HG03520 (cell line): ENCODE data around the gene PSAT1.
"Not testable (repeated sequence)": the region's sequence is repeated elsewhere in the genome, so short reads cannot be mapped to it uniquely, and the experiment has no call there.

Experiments
- ATAC-seq: cut with Tn5 transposase; IDR thresholded peaks from one replicate; pipeline ENCODE4 v1.9.1; 2021; ENCODE audit warnings: mild to moderate bottlenecking, moderate library complexity; ENCODE audit not compliant: unreplicated experiment

Gene PSAT1

DNA sequence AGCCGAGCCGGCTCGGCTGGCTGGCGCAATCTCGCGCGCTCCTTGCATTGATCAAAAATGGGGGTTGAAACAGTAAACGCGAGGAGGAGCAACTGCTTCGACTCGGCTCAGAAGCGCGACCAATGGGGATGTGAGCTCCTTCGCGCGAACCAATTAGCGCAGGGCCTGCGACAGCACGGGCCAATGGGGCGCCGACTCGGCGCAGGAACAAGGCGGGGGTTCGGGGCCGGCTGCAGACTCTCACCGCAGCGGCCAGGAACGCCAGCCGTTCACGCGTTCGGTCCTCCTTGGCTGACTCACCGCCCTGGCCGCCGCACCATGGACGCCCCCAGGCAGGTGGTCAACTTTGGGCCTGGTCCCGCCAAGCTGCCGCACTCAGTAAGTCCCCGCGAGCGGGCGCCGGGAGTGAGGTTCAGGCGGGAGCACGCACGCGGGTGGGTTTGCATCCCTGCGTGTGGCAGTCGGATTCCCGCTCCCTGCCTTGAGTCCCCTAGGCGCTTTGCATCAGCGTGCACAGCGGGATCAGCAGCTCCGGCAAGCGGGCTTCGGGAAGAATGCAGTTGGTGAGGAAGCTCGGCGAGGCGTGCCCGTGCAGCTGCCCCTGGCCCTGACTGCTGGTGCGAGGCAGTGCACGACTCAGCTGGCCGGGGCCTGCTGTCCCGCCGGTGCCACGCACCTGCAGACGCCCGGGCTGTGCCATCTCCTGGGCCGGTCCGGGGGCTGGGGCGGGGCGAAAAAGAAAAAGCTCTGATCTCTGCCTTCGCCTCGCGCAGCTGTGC lies at the start of gene PSAT1:
Gene PSAT1, plus strand, starts transcription at position 233 of the 779 bp plus-strand sequence. Its CDS starts 86 bp downstream, at position 319.
- ATAC-seq = peak; percentile 98

DNA sequence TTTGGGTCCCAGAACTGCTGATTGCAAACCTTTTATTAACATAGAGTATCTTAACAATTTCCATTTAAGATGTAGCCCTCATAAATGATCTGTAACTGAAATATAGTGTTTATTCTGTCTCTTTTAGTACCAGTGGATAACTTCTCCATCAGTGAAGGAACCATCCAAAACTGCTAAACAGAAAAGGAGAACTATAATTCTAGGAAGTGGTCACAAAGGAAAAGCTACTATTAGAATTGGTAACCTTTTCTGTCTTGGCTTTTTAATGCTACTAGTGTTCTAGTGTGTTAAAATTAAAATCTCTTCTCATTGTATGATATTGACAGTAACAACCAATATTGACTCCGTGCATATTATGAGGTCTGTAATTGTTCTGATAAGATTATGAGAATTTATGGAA lies 48.3 kb upstream of the PSAT1 start:
- no peak for ATAC-seq

DNA sequence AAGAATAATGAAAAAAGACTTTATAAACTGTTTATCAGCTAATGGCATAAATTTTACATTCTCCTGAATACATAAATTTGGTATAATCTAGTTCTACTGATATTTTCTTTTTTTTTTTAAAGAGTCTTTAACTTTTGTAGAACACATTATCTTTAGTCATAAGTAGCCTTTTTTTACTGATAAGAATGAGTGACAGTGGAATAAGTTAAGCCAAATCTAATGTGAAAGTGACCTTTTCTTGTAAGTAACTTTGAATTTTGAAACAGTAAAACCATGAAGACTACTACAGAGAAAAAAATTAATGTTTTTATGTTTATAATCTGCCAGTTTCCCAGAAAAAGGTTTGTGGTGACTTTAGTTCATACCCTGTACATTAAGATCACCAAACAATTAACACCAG lies 47.4 kb upstream of the PSAT1 start:
- no peak for ATAC-seq

DNA sequence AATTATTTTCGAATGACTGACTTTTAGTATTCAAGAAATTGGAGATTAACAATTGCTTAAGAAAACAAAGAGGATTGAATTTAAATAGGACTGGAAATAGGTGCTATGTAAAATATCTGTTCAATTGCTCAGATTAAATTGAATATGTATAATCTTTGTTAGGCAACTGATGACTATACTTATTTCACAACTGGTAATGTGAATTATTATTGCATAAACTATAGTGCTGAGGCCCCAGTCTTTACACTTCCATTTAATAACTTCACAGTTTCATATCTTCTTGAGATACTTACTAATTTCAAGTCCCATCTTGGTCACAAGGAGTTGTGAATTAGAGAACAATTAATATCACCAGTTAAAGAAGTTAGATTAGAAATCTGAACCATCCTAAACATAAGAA lies 44.3 kb upstream of the PSAT1 start:
- no peak for ATAC-seq

DNA sequence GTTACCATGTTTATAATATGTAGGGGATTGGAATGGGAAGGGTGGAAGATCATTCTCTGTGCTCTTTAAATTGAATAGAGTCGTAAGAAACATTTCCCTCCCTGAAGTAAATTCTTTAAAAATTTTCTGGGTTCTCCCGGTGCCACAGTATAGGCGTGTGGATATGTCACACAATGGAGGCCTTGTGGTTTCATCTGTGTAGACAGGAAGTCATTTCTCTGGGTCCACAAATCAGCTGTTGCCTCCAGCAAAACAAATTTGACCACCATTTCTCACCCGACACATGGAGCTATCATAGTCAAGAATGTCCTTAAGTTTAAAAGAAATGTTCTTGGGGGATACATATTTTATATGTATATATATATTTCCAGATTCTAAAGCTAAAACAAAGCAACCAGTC lies 43.6 kb upstream of the PSAT1 start:
- ATAC-seq = no peak

DNA sequence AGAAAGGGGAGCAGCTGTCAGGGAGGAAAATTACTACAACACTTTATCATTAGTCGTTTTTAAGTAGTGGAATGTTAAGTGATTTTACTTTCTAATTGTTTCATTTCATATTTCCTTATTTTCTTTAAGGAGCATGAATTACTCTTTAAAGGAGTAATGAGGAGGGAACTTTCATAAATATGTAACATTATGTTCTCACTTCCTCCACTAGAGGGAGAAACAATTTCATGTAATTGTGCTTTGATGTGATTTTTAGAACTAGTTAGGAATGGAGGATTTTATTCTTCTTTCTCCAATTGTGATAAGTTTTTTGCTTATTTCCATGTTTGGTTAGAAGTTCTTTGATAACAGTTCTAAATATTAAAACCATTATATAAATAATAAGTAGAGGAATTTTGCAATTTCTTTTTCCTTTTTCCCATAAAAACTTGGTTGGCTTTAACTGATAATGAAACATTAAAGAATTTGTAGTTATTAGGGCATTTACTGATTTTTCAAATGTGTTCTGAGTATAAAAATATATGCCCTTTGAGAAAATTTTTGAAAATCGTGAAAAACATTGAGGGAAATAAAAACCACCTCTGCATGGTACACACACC lies 35.4 kb upstream of the PSAT1 start:
- ATAC-seq = no peak

DNA sequence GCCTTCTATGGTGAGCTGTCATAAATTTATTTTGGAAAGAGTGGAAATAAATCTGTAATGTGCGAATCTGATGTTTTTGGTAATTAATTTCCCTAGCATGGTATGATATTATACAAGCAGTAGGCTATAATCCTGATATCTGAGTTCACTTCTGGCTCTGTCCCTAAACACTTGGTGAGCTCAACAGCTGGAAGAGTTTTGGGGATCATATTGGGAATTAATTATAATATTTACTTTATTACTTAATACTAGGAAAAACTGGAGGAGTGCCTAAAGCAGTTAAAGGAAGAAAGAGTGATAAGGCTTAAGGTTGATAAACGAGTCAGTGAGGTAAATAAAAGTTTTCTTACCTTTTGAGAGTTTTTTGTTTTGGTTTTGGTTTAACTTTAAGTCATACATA lies 34.3 kb upstream of the PSAT1 start:
- no peak for ATAC-seq

DNA sequence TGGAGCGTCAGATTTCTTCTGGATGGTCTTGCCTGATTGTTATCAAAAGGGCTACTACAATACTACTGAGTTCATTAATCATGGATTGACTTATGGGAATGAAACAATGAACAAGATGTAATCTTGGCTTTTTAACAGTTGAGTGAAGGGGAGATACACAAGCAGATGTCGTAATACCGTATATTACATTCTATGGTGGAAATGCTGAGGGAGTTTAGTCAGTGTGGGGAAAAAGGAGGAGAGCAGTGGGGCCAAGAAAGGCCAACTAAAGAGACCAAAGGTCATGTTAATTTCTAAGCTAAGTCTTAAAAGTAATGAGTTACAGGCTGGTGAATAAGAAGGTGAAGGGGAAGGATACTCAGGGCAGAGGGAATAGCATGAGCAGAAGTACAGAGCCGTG lies 29.0 kb upstream of the PSAT1 start:
- ATAC-seq = no peak

DNA sequence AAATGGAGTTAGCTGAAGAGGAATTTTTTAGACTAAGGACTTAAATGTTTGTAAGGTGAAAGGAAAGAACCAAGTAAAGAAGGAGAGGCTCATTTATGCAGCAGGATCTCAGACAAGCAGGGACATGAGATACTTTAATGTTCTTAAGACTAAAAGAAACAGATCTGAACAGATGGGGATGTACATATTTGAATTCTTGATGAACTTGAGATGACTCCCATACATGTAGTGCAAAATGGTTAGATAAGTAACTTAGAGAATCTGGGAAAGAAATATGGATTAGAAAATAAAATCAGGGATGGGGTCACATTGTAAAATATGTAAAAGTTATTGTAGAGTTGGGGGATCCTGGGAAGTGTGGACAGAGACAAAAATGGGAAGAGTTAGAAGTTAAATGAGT lies 27.1 kb upstream of the PSAT1 start:
- ATAC-seq = no peak

DNA sequence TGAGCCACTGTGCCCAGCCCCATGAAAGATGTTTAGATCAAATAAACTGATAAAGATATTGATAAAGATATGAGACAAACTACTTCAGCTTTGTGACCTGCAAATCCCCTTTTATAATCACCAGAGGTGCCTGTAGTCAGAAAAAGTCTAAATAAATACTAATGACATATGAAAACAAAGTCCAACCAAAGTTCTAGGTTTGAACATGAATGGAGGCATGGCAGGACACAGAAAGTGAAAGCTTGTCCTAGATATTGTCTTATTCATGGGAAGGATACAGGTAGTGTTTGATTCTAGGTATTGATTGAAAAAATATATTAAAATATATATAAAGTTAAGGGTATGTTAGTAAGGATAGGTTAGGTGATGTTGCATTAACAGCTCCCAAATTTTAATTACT lies 24.6 kb upstream of the PSAT1 start:
- no peak for ATAC-seq

DNA sequence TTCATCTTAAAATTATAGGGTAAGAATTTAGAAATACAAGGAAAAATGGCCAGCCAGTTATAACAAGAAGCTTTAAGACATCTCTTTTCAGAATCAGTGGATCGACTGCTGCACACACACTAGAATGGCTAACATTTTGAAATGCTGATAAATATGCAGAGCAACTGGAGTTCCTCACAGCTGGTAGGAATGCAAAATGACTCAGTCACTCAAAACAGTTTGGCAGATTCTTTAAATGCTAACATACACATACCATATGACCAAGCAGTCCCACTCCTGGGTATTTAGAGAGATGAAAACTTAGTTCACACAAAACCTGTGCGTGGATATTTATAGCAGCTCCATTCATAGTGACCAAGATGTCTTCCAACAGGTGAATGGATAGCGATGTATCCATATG lies 23.2 kb upstream of the PSAT1 start:
- no peak for ATAC-seq

DNA sequence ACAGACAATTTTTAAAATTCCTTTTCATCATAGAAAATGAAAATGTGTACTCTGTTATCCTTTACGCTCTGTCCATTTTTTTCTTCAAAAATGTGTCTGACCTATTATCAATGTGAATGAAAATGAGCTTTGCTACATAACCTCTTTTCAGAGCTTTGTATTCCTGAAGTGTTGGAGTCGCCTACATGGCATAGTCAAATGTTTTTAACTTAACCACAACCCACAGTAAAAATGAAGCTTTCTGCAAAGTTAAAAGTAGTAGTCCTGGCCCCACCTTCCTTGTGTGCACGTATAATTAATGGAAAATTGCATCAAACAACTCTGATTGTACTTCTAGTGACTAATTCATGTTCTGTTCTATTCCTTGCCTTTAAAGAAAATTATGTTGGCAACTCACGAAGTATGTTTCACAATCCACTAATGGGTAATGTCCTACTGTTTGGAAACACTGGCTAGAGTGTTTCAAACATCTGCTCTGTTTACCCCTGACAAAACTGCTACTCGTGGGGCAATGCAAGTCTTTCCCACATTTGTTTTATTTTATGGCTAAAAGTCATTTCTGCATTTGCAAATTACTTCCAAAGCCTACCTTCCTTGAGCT lies 18.6 kb upstream of the PSAT1 start:
- no peak for ATAC-seq

DNA sequence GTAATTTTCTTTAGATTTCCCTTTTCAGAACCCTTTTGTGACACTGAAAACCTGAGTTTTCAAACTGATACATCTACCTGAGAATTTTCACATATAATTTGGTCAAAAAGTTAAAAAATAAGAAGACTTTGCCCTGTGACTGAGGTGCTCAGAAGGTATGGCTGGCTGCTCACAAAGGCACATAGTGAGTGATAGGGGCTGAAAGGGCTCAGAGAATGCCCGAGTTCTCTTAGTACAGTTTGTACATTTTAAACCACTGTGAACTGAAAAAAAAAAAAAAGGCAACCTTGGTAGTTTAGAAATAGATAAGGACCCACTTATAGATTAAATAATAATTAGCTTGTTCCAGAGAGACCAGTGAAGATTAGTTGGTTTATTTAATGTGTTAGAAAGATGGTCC lies 18.1 kb upstream of the PSAT1 start:
- no peak for ATAC-seq

DNA sequence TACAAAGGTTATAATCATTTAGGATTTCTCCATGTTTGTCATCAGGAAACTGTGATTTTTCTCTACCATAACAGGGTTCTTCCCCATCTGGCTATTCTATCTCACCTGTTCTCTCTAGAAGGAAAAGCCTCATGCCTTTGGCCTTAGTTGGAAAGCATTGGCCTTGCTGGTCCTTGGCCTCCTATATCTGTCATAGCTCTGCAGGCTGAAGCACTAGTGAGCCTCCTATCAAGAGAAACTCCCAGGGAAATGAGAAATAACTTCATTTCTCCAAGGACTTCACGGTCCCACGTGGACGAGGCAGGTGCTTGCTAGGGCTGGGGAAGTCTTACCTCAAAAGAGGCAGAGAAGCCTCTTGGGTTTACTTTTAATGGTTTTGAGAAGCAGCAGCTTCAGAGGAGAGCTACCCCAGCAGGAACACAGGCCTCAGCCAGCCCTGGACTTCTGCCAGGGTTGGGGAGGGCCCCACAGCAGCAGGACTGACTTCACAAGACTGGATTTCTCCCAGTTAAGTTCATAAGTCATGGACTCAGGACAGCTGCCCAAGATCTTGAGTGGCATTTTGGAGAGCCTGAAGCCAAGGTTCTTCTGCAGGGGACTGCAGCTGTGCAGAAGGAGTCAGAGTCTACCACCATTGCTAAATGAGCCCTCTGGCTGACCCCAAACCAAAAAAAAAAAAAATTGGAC lies 15.8 kb upstream of the PSAT1 start:
- ATAC-seq = no peak

DNA sequence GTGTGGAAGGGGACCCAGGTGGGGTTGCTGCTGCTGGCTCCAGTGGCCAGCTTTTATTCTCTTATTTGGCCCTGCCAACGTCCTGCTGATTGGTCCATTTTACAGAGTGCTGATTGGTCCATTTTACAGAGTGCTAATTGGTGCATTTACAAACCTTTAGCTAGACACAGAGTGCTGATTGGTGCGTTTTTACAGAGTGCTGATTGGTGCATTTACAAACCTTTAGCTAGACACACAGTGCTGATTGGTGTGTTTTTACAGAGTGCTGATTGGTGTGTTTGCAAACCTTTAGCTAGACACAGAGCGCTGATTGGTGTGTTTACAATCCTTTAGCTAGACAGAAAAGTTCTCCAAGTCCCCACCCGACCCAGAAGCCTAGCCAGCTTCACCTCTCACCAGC lies 12.7 kb upstream of the PSAT1 start:
- not testable (repeated sequence) for ATAC-seq

DNA sequence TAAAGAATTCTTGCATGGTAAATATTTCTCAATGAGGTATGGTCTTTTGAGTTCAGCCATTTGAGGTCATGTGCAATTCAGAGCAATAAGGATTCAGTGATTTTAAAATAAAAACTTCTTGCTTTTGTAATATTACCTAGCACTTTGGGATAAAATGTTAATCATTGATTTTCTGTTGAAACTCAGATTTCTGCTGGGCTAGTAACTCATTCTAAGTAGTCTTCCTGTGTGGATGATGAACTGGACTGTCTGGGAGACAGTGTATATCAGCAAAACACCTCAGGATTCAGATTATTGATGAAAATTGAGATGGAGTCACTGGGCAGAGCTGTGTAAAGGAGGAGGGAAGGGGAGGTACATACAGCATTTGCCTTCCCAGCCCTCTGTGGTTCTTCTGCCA lies 10.8 kb upstream of the PSAT1 start:
- ATAC-seq = no peak

DNA sequence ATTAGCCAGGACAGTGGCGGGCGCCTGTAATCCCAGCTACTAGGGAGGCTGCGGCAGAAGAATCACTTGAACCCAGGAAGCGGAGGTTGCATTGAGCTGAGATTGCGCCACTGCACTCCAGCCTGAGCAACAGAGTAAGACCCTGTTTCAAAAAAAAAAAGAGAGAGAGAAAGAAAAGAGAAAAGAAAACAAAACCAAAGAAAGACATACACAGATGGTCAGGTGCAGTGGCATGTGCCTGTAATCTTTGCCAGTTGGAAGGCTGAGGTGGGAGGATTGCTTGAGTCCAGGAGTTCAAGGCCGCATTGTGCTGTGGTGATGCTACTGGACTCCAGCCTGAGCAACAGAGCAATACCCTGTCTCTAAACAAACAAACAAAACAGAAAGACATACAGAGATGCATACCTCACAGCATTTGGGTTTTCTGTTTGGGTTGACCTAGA lies 10.0 kb upstream of the PSAT1 start:
- no peak for ATAC-seq

DNA sequence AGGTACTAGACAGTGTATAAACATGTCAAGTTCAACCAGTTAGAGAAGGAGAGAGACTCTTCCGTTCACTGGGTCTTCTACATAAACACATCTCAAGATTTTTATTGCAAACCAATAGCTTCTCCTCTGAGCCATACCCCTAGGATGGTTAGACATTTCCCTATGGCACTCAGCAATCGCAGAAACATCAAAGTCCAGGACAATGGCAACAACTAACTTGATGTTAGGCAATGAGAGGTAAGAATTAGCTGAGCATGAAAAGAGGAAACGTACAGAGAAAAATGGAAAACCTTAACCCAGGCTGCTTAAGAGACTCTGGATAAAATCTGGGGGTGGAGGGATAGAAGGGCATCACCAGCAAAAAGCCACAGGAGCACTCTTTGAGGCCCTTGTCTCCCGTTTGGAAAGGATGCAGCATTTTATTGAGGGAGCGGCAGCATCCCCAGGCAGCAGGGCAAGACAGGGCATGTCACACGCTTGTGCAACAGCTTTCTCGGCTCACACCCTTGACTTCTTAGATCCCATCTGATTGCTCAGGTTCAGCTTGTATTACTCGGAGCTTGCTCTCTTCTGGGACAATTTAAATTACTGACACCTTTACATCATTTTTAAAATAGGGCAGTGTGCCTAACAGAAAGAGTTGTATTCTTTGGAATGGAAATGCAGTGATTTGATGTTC lies 8.6 kb upstream of the PSAT1 start:
- no peak for ATAC-seq

DNA sequence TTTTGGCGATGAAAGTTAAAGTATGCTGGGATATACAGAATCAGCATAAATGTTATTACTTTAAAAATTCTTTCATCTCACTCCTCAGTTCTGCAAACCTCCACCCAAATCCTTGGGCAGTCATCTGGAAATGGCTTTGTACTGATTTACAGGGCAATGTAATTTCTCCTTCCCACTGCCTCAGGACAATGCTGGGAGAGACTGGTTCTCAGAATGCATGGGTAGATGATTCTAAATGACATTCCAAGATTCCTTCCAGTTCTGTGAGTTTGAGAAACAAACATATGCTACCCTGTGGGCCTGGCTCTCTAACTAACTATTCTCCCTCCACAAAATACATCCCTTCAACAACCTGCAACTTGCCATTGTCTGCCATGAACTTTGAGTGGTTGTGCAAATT lies 7.5 kb upstream of the PSAT1 start:
- no peak for ATAC-seq

DNA sequence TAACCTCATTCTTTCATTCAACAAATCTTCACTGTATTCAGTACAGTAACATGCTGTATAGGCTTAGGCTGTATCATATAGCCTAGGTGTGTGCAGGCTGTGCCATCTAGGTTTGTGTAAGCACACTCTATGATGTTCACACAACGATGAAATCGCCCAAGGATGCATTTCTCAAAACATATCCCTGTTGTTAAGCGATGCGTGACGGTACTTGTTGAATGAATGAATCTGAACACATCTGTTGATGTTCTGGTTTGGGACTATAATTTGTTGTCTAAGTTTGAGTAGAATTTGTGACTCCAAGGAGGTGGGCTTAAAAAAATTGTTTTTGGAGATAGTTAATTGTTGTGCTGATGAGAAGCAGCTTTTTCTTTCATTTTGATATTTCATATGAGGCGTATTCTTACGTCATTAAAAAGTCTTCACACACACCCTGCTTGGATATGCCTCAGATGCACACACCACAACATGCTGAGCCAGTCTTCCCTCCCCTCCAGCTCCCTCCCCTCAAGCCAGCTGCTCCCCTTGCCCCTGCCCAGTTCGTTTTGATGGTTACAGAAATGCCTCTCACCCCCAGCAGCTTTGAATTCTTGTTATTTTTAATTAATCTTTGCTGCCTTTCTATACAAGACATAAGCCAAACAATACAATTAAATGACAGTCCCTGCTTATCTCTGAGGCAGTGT lies 5.5 kb upstream of the PSAT1 start:
- no peak for ATAC-seq

DNA sequence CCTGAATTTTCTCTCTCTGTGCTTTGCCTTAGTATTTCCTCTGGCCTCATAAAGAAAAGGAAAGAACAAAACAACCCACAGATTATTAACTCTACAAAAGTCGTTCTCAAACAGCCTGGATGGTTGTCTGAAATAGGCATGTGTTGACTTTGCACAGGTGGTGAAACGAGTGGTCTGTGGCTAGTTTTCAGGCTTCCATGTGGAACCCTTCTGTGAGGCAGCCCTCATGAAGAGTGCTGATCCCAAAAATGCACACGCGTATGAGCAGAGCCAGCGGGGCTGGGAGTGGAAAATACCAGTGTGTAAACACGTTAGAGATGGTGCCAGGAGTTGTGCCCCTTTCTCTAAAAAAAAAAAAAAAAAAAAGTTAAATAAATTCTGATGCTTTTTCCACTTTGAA lies 4.9 kb upstream of the PSAT1 start:
- no peak for ATAC-seq
